AG08395 (cell line): Measurements from ENCODE around the gene PLEKHM3.

Experiments used
- DNase-seq: peaks from one replicate; pipeline ENCODE4 v3.0.0; 2012; ENCODE audit warnings: mixed read lengths, low spot score

PLEKHM3 gene

DNA sequence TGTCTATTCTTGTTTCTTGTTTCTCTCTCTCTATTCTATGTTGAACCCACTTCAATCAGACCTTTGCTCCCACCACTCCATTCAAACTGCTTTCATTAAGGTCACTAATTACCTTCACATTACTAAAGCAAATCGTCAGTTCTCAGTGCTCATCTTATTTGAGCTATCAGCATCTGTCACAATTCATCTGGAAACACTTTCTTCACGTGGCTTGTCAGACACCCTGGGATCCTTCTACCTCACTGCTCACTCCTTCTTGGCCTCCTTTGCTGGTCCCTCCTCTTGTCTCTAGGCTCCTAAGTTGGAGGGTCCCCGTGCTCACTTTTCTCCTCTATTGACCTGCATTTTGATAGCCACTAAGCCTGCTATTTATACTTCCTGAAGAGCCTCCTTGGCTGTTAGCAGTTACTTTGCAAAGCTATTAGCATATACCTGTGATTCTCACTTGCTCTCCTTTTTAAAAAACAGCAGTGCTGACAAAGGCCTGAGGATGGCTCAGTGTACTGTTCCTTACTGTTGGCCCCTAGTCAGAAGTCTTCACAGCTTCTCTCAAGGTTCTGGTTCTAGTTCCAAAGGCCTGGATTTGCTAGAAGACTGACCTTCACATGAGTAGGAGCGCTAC is 80.2 kb downstream of the PLEKHM3 start:
- DNase-seq = no peak

DNA sequence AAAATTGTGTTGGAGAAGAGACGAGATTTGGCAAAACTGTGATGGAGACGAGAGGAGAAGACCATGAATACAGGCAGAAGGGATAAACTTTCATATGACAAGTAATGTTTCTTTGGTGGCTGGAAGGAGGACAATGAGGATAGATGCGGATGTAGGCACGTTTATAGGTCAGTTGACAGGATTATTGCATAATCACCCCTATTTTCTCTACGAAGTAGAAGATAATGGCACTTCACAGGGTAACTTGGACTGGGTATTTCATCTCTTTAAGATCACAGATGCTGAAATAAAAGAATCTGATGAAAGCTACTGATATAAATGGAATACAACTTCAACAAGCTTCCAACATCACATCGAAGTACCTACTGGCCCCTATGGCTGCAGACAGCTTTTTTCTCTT is 81.0 kb downstream of the PLEKHM3 start:
- no peak for DNase-seq

DNA sequence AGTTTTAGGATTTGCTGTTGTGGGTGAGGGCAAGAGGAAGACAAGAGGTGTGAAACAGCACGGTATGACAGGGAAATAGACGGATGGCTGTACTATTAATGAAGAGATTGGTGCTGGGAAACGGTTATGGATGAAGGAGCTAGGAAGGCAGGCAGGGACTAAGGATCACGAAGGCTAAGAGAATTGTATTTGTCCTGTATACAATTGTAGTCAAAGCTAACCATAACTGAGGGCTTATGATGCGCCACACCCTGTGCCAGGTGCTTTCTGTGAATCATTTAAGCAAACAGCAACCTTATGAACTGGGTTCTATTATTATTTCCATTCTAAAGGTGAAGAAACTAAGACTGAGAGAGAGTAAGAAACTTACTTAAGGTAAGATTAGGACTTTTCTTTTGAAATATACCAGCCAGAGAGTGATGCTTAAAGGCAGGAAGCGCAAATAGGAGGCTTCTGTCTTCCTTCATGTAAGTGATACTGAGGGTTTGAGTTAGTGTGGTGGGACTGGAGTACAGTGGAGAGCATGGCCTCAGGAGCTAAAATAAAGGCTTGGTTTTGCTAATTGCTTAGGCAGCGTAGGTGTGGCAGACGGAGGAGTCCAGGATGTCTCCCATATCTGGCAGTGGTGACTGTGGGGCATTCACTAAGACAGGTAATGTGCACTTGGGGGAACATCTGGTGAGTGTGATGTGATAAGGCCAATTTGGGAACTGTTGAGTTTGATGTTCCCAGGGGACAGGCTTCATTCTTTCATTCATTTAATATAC is 85.8 kb downstream of the PLEKHM3 start:
- no peak for DNase-seq

DNA sequence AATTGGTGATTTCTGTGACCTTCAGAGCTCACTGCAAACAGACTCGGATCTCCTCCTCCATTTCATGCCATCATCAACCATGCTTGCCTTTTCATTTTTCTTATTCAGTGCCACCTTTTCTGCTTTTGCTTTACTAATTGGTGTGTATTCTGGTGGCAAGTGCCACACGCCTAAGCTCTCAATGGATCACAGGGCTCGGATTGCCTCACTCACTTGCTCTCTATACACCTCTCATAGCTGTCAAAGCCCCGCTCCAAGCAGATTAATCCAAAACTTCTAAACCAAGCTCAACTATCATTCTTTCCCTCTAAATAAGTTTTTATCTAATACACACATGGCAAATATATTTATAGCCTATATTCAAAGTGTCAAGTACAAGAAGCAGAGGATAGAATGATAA is 86.4 kb downstream of the PLEKHM3 start:
- DNase-seq = no peak

DNA sequence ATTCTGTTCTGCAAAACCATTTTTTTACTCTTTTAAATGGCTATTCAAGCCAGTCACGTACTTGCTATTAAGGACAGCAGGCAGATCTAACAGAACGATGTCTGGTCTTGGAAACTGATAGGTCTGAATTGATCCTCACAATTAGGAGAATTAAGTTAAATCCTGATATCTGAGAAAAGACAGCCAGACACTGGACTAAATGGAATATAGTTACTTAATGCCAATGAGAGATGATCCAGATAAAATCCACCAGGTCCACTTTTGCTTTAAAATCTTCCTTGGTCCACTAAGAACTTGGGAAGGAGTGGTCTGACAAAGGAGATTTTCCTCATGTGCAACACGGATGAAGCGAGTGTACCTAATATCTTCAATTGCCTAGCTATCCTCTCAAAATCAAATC is 86.9 kb downstream of the PLEKHM3 start:
- no peak for DNase-seq

DNA sequence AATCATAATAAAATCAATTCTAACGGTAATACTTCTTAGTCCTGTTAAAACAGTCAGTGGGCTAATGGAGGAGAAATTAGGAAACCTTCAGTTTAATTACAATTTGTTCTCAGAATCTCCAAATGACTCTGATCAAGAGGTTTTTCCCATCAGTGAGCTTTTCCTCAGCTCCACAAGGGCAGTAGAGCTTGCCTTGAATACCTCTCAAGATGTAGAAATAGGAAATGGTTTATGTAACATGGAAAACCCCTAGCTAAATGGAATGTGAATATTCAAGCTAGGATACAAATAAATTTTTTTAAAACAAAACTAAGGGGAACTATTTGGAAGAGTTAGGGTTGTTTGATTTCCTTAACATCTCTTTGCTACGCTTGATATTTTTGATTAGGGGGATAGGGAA is 87.5 kb downstream of the PLEKHM3 start:
- no peak for DNase-seq

DNA sequence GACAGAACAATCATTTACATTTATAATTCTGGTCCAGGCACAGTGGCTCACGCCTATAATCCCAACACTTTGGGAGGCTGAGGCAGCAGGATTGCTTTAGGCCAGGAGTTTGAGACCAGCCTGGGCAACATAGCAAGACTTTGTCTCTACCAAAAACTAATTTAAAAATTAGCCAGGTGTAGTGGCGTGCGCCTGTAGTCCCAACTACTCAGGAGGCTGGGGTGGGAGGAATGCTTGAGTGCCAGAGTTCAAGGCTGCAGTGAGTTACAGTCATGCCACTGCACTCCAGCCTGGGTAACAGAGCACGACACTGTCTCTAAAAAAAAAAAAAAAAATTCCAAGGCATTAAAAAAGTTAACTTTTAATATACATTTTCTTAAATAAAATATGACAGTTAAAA is 88.1 kb downstream of the PLEKHM3 start:
- no peak for DNase-seq

DNA sequence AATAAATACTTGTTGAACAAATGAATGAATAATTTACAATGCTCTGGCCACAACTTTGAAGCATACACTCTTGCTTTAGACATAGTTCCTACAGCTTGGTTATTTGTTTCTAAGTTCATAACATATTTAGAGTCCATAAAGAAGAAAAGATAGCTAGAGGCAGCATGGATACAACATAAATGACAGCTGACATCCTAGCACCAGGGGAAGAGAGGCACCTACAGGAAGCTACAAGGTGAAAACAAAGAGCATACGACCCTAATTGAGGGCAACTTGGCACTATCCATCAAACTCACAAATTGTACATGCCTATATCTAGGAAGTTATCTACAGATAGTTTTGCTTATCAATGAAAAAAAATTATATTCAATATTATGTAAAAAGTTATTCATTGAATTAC is 88.9 kb downstream of the PLEKHM3 start:
- no peak for DNase-seq

DNA sequence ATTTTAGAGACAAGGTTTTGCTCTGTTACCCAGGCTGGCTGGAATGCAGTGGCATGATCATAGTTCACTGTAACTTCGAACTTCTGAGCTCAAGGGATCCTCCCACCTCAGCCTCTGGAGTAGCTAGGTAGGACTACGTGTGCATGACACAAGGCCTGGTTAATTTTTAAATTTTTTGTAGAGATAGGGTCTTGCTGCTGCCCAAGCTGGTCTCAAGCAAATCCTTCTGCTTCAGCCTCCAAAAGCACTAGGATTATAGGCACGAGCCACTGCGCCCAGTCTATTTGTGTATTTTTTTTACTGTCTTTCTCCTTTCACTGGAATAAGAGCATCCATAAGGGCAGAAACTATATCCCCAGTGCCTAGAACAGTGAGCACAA is 89.3 kb downstream of the PLEKHM3 start:
- DNase-seq = no peak

DNA sequence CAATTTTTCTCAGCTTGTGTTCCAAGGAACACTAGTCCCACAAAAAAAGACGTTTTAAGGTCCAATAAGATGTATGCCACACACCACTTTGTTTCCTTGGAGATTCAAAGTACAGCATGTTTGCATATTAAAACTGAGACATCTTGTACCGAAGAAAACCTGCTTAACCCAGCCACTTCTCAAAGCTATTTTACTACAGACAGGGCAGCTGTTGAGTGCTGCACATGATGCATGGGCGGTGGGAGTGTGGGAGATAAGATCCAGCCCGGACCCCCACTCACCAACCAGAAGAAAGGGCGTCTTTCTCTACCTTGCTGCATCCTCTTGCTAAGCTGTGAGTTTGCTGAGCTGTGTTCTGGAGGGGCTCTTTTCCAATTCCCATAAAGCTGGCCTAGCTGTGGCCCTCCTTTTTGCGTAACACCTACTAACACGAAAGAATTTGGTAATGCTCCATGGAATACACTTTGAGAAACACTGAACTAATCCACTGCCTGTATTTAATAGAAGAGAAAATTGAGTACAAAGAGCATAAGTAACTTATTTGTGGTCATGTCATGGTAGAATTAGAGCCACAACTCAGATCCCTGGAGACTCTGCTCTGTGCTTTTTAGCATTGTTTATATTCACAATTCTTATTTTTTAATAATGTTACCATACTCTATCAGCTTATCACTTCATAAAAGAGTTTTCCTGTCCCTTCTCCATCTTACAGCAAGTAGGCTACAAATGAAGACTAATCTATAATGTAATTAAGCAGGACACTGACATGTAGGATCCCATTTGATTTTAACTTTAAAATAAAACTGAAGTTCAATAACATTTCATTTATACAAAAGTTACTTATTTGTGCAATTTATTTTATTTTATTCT is 90.0 kb downstream of the PLEKHM3 start:
- DNase-seq = no peak

DNA sequence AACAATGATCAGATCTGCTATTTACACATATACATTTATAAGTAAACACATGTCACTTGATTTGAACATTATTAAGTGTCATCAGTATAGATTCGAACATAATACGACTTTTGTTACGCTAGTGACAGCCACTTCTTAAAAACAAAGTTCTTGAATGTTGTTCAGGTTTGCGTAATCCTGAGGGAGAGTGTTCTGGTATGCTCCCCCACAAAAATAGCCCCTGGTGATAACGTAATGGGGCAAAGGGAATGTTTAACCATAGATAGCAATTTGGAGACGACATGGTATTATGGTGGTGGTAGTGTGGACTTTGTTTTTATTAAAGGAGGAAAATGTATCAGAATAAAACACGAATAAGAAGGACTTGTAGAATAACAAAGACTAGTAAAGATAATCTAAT is 90.6 kb downstream of the PLEKHM3 start:
- no peak for DNase-seq

DNA sequence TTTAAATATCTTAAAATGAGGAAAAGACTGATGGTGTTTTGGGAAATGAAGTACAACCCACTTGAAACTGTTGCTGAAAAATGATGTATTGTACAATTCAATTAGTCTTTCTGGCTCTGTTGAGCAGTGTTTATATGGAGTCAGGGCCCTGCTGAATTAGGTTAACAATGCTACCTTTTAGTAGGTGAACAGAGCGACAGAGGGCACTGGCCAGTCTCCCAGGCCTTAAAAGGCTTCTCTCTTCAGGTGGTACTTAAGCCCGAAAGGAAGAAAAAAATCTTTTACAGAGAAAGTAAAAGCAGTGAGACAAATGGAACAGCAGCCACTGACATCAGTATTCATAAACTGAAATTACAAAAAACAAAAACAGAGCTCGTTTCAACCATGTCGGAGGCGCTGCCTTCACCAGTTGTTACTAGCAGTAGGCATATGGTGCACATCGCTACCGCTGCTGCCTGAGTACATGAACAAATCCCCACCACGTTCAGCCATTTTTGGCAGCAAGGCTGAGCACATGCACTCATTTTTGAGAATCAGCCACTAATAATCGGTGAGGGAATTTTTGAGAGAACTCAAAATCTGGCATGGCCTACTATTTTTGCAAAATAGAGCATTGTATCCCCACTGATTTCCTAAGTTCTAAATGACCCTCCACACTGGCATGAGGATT is 91.8 kb downstream of the PLEKHM3 start:
- no peak for DNase-seq

DNA sequence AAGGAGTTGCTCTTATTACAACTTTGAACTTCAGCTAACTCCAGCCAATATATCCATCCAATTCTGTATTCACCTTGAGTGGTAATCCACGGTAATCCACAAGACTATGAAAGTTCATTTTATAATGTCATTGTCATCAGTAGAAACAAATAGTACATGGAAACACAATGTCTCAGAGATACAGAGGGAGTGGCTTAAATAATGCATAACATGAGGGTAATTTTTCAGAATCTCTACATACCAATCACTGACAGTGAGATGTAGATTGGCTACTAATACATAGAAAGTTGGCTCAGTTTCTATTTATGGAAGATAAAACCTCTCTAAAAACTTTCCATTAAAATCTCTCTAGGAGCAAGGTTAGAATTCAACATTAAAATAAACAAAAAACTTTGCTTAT is 93.2 kb downstream of the PLEKHM3 start:
- no peak for DNase-seq

DNA sequence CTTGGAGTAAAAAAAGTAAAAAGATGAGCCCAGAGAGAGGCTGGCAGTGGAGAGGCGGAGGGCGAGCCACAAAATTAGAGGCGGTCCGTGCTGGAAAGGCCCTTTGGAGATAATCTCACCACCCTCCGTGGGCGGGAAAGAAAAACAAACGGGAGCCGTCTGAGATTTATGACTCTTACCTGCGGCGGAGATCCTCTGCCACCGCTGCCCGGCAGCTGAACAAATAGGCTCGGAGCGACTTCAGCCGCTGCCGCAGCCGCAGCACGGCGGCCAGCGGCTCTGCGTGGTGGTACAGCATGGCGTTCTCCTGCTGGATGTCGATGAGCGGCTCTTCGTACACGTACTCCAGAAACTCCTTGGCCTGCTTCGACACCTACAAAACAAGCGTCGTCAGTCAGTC is 94.6 kb downstream of the PLEKHM3 start:
- DNase-seq = no peak

DNA sequence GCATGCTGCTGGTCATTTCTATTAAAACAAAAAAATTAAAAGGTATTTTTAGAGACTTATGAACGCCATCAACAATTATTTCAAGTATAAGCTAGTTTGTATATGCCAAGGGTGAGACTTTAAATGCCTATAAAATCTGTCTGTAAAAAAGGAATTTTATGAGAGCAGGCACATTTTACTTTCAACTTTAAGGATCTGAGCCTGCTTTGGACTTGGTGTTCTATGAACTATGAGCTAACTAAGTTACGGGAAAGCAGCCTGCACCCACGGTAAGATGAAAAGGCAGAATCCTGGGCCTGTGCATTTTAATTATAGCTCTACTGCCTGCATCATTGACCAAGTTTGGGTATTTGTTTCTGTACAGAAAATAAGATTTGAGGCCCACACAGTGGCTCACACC is 95.4 kb downstream of the PLEKHM3 start:
- no peak for DNase-seq

DNA sequence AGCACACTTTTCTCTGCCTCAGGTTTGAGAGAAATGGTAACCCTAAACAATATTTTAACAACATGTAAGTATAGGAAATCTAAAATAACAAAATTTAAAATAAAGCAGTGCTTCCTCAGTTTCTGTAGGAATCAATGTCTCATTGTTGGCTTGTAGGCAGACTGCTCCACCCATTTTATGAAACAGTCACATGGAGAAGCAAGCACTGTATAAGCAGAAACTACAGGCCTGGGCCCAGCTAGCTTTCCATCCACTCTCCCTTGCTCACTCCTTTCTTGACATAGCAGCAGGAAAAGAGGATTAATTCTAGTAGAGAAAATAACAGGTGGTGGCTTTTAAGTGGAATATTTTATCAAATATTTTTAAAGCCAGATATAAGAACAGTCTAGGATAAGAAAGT is 97.2 kb downstream of the PLEKHM3 start:
- no peak for DNase-seq

DNA sequence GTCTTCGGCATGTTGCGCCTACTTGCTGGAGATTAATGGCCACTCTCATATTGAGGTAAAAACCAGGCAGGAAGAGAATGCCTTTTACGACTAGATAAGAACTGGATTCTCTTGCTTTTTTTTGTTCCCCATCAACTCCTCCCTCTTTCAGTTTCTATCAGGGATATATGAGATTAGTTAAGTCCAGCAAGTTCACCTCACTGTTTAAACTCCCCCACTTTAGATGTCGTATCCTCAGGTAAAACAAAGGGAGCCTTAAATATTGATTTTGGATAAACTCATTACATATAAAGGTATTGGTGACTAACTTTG is 98.4 kb downstream of the PLEKHM3 start:
- DNase-seq = no peak

DNA sequence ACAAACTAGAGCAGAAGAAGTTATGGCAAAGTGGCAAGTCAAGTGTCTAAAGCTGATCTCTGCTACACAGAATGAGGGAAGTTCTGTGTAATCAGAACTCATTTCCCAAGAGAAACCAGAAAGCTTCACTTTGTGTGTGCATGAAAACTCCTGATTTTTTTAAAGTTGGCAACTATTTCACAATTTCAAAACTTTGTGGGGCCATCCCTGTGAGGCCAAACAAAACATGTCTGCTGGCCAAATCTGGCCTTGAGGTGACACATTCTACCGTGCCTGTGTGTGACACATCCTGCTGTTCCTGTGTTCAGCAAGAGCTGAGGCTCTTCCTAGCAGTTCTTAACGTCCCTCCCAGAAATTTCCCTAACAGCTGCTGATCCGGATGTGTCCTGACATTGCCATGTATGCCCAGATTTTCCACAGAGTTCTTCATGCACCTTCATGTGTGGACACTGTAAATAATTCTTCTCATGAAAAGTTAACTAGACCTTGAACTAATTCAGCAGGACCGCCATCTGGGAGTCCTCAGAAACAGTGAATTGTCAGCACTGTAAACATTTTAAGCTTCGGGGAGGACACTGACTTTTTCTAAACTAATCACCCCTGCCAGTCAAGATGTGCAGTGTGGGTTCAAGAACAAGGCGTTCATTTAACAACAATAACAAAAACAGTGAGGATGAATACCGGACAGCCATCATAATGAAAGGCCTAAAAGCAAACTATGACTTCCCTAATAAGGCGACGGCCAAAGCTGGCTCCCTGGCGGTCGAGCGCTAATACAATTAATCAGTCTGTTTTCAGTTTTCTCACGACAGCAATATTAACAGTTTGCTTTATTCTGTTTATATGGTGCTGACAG is 99.0 kb downstream of the PLEKHM3 start:
- DNase-seq = peak; percentile 86

DNA sequence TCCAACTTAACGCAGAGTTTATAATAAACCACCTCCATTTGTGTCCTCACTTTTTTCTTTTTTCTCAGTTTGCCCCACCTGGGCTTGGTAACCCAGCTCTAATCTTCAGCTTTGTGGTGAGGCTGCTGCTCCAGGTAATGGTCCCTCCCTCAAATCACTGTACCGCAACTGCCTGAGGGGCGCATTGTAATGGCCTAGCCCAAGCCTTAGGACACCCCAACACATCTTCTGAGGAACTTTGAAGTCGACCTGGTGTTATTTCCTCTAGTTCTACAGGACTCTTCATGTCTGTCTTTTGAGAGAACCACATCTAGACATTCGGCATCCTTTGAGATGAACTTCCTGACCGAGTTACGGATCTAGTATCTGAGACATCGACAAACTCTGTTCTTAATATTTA is 99.7 kb downstream of the PLEKHM3 start:
- no peak for DNase-seq

DNA sequence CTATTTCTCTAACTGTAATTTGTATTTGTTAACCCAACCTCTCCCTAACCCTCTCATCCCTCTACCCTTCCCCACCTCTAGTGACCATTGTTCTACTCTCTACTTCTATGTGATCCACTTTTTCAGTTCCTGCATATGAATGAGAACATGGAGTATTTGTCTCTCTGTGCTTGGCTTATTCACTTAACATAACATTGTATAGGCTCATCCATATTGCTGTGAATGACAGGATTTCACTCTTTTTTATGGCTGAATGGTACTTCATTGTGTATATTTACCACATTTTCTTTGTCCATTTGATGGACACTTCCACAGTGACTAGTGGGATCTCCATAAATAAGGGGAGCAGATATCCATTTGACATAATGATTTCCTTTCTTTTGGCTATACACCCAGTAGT is 103.7 kb downstream of the PLEKHM3 start:
- DNase-seq = no peak

DNA sequence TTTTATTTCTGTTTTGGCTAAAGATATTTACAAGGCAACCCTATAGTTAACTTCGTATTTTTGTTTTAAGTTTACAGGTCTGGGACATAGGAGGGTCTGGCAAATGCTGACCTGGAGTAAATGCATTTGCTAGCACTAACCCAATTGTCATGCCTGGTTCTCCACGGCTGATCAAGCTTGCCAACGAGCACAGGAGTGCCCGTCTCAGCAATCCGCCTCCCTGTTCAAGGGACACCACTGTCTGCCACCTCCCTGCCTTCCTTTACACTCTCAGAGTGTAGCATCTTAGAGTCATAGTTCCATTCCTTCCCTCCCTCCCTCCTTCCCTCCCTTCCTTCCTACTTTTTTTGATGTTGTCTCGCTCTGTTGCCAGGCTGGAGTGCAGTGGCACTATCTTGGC is 104.6 kb downstream of the PLEKHM3 start:
- no peak for DNase-seq

DNA sequence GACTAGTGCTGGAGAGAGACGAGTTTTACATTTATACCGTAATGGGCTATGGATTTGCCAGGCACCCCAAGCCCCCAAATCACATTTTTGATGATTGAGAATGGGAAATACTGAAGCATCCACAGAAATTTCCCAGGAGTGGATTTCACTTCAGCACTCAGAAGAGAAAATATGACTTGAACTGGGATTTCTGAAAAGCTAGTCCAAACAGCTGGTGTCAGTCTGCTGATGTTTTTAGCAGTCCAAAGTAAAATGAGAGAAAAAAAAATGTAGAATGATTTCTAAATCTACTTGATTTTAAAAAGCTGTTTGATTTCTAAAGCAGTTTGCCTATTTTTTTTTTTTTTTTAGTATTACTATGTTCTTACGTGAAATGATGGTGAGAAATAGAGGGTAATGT is 105.0 kb downstream of the PLEKHM3 start:
- DNase-seq = no peak
